Measurements from ENCODE around the gene SLC22A7.
"Not testable (repeated sequence)": the region's sequence is repeated elsewhere in the genome, so short reads cannot be mapped to it uniquely, and the experiment has no call there.

SLC22A7 gene

DNA sequence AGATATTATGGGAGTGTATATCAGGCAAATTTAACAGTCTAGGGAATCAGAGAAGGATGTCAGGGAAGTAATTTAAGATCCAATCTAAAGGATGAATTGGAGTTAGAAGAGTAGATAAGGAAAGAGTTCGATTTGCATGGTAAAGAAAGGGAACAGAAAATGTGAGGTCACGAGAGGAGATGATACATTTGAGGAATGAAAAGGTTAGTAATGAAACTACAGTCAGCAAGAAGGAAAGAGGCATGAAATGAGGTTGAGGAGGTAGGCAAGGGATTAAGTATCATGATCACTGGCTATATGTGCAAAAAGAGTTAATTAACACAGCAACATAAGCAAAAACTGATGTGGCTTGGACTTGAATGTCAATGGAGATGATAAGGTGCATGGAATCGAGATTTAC lies 49.0 kb downstream of the SLC22A7 start:
- DNase-seq = no peak

DNA sequence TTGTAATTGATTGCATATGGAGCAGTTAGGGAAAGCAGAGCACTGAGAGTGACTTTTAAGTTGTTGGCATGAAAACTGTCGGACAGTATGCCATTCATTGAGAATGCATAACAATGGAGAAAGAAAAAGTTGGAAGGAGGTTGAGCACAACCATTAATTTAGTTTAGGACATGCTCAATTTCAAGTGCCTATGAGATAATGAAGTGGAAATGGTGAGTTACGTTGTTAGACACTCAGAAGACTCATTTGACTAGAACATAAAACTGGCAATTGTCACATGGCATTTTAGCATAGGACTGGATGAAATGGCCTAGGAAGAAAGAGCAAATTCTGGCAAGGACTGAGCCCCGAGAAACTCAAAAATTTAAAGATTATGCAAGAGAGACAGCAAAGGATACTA lies 49.4 kb downstream of the SLC22A7 start:
- DNase-seq = no peak

DNA sequence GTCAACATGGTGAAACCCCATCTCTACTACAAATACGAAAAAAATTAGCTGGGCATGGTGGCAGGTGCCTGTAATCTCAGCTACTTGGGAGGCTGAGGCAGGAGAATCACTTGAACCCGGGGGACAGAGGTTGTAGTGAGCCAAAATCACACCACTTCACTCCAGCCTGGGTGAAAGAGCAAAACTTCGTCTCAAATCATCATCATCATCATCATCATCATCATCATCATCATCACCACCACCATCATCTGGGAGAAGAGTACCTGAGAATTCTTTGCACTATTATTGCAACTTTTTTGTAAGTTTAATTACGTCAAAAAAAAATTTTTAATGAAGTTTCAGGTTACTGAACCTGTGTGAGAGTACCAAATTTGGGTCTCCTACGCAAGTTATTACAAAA lies 53.9 kb downstream of the SLC22A7 start:
- DNase-seq = not testable (repeated sequence)
